Measurements from ENCODE around the gene MRPL52. TPM values are rescaled to one million over a fixed set of nuclear protein-coding genes. Genes with fewer than 3 reads are reported as not detected.

The MRPL52 gene
- total and polyA plus RNA-seq, 2 of the 13 experiments (the other 11 are each of a cell fraction or from before 2014, with no cell fraction given), result 118 to 329 TPM

DNA sequence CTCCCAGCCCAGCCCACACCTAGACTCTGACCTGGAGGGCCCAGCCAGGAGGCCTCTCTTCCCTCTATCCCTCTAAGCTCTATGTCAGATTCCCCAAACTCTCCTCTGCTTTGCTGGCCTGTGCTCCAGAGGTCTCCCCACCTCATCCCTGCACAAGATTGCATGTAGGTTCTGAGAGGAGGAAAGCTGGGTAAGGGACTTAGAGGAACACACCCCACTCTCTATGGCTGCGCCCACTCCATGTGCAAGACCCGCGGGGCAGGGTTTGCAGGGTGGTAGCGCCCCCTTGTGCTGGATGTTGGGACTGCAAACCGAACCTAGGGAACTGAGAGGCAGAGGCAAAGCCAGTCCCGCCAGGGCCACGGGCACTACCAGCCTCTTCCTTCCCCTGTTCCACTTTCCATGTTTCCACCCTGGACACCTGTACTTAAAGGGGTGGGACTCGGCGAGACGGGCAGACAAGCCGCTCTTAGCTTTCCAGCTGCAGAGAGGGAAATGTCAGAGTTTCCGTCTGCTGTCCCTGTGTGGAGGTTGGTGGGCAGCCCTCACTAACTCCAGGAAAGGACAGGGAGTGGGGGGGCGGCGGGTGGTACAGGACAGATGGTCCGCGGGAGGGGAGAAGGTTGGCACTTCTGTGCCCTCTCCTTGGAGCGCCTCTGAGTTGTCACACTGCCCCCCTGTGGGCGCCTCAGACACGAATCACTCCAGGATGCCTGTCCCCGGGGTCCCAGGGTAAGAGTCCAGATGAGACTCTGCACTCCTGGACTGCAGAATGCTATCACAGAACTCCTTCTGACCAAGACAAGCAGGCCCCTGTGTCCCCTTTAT, 23.5 kb downstream of the MRPL52 start (continued):
- peak; percentile 89 for TF ChIP-seq ZNF33B (CRISPR knock-in tag; IDR thresholded peaks at IDR 0.05)
- no peak for TF ChIP-seq GABPA (IDR thresholded peaks at IDR 0.05; ENCODE audit: low read depth, low read length)
- peak; percentile 53 for TF ChIP-seq GABPA (CRISPR knock-in tag; IDR thresholded peaks at IDR 0.05; ENCODE audit: low read depth)
- TF ChIP-seq MYC (CRISPR knock-in tag; IDR thresholded peaks at IDR 0.05; ENCODE audit: borderline replicate concordance), result peak; percentile 94; the same call in 1 of the 2 replicates
- TF ChIP-seq ZNF552 (CRISPR knock-in tag; IDR thresholded peaks at IDR 0.05; ENCODE audit: borderline replicate concordance), result peak; percentile 92; the same call in 1 of the 2 replicates
- TF ChIP-seq, protein P1, sequence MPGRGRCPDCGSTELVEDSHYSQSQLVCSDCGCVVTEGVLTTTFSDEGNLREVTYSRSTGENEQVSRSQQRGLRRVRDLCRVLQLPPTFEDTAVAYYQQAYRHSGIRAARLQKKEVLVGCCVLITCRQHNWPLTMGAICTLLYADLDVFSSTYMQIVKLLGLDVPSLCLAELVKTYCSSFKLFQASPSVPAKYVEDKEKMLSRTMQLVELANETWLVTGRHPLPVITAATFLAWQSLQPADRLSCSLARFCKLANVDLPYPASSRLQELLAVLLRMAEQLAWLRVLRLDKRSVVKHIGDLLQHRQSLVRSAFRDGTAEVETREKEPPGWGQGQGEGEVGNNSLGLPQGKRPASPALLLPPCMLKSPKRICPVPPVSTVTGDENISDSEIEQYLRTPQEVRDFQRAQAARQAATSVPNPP (CRISPR knock-in tag; IDR thresholded peaks at IDR 0.05), result peak; percentile 55; the same call in 1 of the 2 replicates
- TF ChIP-seq, protein P2, sequence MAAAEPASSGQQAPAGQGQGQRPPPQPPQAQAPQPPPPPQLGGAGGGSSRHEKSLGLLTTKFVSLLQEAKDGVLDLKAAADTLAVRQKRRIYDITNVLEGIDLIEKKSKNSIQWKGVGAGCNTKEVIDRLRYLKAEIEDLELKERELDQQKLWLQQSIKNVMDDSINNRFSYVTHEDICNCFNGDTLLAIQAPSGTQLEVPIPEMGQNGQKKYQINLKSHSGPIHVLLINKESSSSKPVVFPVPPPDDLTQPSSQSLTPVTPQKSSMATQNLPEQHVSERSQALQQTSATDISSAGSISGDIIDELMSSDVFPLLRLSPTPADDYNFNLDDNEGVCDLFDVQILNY (CRISPR knock-in tag; conservative IDR thresholded peaks at IDR 0.05), result no peak
- peak; percentile 95 for TF ChIP-seq ZNF678 (CRISPR knock-in tag; IDR thresholded peaks at IDR 0.05)
- TF ChIP-seq ZNF547 (CRISPR knock-in tag; IDR thresholded peaks at IDR 0.05), result peak; percentile 92
- 0 out of 2 replicates have a peak, but pooled peaks have one; percentile 9 for TF ChIP-seq ZNF205 (CRISPR knock-in tag; IDR thresholded peaks at IDR 0.05)
- TF ChIP-seq, protein P3, sequence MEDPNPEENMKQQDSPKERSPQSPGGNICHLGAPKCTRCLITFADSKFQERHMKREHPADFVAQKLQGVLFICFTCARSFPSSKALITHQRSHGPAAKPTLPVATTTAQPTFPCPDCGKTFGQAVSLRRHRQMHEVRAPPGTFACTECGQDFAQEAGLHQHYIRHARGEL (CRISPR knock-in tag; IDR thresholded peaks at IDR 0.05), result 0 out of 2 replicates have a peak, but pooled peaks have one; percentile 65
- TF ChIP-seq PCBP1 (IDR thresholded peaks at IDR 0.05; ENCODE audit: borderline replicate concordance, low read depth, low read length), result peak; percentile 63; the same call in 1 of the 2 replicates
- no peak for TF ChIP-seq TCF12 (IDR thresholded peaks at IDR 0.05)
- TF ChIP-seq TCF12 (CRISPR knock-in tag; IDR thresholded peaks at IDR 0.05), result peak; percentile 77; the same call in 1 of the 2 replicates
- peak; percentile 74; the same call in 1 of the 2 replicates for TF ChIP-seq ELF4 (CRISPR knock-in tag; IDR thresholded peaks at IDR 0.05; ENCODE audit: borderline replicate concordance)
- no peak for TF ChIP-seq EP300 (IDR thresholded peaks at IDR 0.05; ENCODE audit: low read depth in 2 of 2, low read length in 2 of 2)
- TF ChIP-seq EP300 (CRISPR knock-in tag; IDR thresholded peaks at IDR 0.05; ENCODE audit: borderline replicate concordance), result peak; percentile 61; the same call in 1 of the 2 replicates
- TF ChIP-seq, protein P4, sequence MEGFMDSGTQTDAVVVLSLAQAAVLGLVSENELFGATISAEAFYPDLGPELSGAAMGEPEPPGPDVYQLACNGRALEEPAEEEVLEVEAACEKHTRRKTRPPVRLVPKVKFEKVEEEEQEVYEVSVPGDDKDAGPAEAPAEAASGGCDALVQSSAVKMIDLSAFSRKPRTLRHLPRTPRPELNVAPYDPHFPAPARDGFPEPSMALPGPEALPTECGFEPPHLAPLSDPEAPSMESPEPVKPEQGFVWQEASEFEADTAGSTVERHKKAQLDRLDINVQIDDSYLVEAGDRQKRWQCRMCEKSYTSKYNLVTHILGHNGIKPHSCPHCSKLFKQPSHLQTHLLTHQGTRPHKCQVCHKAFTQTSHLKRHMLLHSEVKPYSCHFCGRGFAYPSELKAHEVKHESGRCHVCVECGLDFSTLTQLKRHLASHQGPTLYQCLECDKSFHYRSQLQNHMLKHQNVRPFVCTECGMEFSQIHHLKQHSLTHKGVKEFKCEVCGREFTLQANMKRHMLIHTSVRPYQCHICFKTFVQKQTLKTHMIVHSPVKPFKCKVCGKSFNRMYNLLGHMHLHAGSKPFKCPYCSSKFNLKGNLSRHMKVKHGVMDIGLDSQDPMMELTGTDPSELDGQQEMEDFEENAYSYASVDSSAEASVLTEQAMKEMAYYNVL (CRISPR knock-in tag; IDR thresholded peaks at IDR 0.05; ENCODE audit: borderline replicate concordance), result peak; percentile 84
- peak; percentile 98 for TF ChIP-seq ZBTB7B (CRISPR knock-in tag; IDR thresholded peaks at IDR 0.05)
- TF ChIP-seq NR2C2 (CRISPR knock-in tag; IDR thresholded peaks at IDR 0.05; ENCODE audit: borderline replicate concordance), result peak; percentile 55; the same call in 1 of the 2 replicates
- peak; percentile 70; the same call in 1 of the 2 replicates for TF ChIP-seq ZNF121 (CRISPR knock-in tag; IDR thresholded peaks at IDR 0.05)
- TF ChIP-seq PHF20 (CRISPR knock-in tag; IDR thresholded peaks at IDR 0.05), result peak; percentile 52; the same call in 1 of the 2 replicates
- peak; percentile 82 for TF ChIP-seq YY1 (IDR thresholded peaks at IDR 0.05; ENCODE audit: insufficient read depth, insufficient replicate concordance, low read depth, low read length)
- no peak; the same call in 1 of the 2 replicates for TF ChIP-seq BRD4 (CRISPR knock-in tag; IDR thresholded peaks at IDR 0.05)
- peak; percentile 76; the same call in 1 of the 2 replicates for TF ChIP-seq ZNF317 (CRISPR knock-in tag; IDR thresholded peaks at IDR 0.05)
- TF ChIP-seq SAFB2 (CRISPR knock-in tag; IDR thresholded peaks at IDR 0.05; ENCODE audit: borderline replicate concordance, low read depth), result peak; percentile 94

Data from HepG2 (cell line).